GM23338 (cell line): ENCODE measurements around the gene SLC35E2B. TPM values are rescaled to one million over a fixed set of nuclear protein-coding genes. Genes with fewer than 3 reads are reported as not detected.

ENCODE experiments used
- ATAC-seq: fragments of 200-7000 bp; cut with Tn5 transposase; 3 replicates; pipeline ENCODE4 v1.9.1; 2020
- DNase-seq: peaks from one replicate; pipeline ENCODE4 v3.0.0-alpha.2; 2015; ENCODE audit warnings: low spot score
- H2AFZ ChIP-seq: fragments of 200-600 bp; sonication (generic); 2 replicates; pipeline ENCODE4 v1.8.0; 2016; ENCODE audit warnings: antibody characterized with exemption, mild to moderate bottlenecking, moderate library complexity
- H3F3A ChIP-seq: fragments of 200-600 bp; sonication (generic); replicated peaks from 2 replicates; pipeline ENCODE4 v1.8.0; 2017; ENCODE audit warnings: antibody characterized with exemption, mixed run types, low read depth
- H3K27ac ChIP-seq: fragments of 200-600 bp; sonication (generic); 2 replicates; pipeline ENCODE4 v1.6.1; 2016; ENCODE audit warnings: low read depth
- H3K27me3 ChIP-seq: fragments of 200-600 bp; sonication (generic); 2 replicates; pipeline ENCODE4 v1.8.0; 2016; ENCODE audit warnings: mild to moderate bottlenecking, mixed run types, moderate library complexity; ENCODE audit not compliant: insufficient read depth
- H3K36me3 ChIP-seq: fragments of 200-600 bp; sonication (generic); 2 replicates; pipeline ENCODE4 v1.8.0; 2016; ENCODE audit warnings: mild to moderate bottlenecking; ENCODE audit not compliant: insufficient read depth
- H3K4me1 ChIP-seq: fragments of 200-600 bp; sonication (generic); 2 replicates; pipeline ENCODE4 v1.8.0; 2016; ENCODE audit warnings: mild to moderate bottlenecking, moderate library complexity; ENCODE audit not compliant: insufficient read depth
- H3K4me2 ChIP-seq: fragments of 200-600 bp; sonication (generic); 2 replicates; pipeline ENCODE4 v1.7.1; 2017; ENCODE audit warnings: mixed run types
- H3K4me3 ChIP-seq: fragments of 200-600 bp; sonication (generic); 2 replicates; pipeline ENCODE4 v1.6.1; 2016; ENCODE audit warnings: mixed run types
- H3K79me2 ChIP-seq: fragments of 200-600 bp; sonication (generic); replicated peaks from 2 replicates; pipeline ENCODE4 v1.8.0; 2017; ENCODE audit warnings: mild to moderate bottlenecking; ENCODE audit not compliant: insufficient read depth
- H3K9me2 ChIP-seq: fragments of 200-600 bp; sonication (generic); 2 replicates; pipeline ENCODE4 v1.8.0; 2017; ENCODE audit not compliant: insufficient read depth
- H4K20me1 ChIP-seq: fragments of 200-600 bp; sonication (generic); replicated peaks from 2 replicates; pipeline ENCODE4 v1.8.0; 2017; ENCODE audit warnings: mild to moderate bottlenecking; ENCODE audit not compliant: insufficient read depth
- H3K27ac Mint-ChIP-seq: 2 replicates; pipeline ENCODE4 v1.8.0; 2020; ENCODE audit warnings: inconsistent platforms, mild to moderate bottlenecking, moderate library complexity, mixed read lengths
- H3K27me3 Mint-ChIP-seq: 3 replicates; pipeline ENCODE4 v1.8.0; 2022; ENCODE audit warnings: low read depth, mild to moderate bottlenecking, moderate library complexity, mixed read lengths, inconsistent platforms; ENCODE audit not compliant: insufficient read depth, poor library complexity
- H3K36me3 Mint-ChIP-seq: 3 replicates; pipeline ENCODE4 v1.8.0; 2021; ENCODE audit warnings: low read depth, mild to moderate bottlenecking, inconsistent platforms, moderate library complexity, mixed read lengths
- H3K4me1 Mint-ChIP-seq: 3 replicates; pipeline ENCODE4 v1.8.0; 2020; ENCODE audit warnings: mild to moderate bottlenecking, inconsistent platforms, mixed read lengths
- H3K4me3 Mint-ChIP-seq: 3 replicates; pipeline ENCODE4 v1.8.0; 2021; ENCODE audit warnings: moderate library complexity, mild to moderate bottlenecking, inconsistent platforms, mixed read lengths
- H3K9me3 Mint-ChIP-seq: 3 replicates; pipeline ENCODE4 v1.8.0; 2020; ENCODE audit warnings: moderate library complexity, mild to moderate bottlenecking, inconsistent platforms, mixed read lengths
- CREB1 ChIP-seq: fragments of 250-450 bp; sonication (Bioruptor Pico); IDR thresholded peaks from 2 replicates; pipeline ENCODE4 v1.5.0; 2020; ENCODE audit warnings: low read depth, mild to moderate bottlenecking, moderate library complexity
- EZH2phosphoT487 ChIP-seq: fragments of 200-600 bp; sonication (generic); IDR thresholded peaks from one replicate; pipeline ENCODE4 v1.8.1; 2018; ENCODE audit warnings: antibody characterized with exemption; ENCODE audit not compliant: unreplicated experiment
- JUNB ChIP-seq: IDR thresholded peaks from one replicate; pipeline ENCODE4 v1.6.1; 2016; ENCODE audit warnings: antibody characterized with exemption; ENCODE audit not compliant: unreplicated experiment
- ZNF114 ChIP-seq: fragments of 250-450 bp; sonication (Bioruptor Pico); IDR thresholded peaks from 2 replicates; pipeline ENCODE4 v1.5.0; 2020; ENCODE audit warnings: mild to moderate bottlenecking, moderate library complexity
- polyA plus RNA-seq: library from polyadenylated mRNA; unstranded; fragments of >200 nt; fragmentation: Nextera tagmentation; extraction: Ambion mirVana; gene quantifications from 2 replicates; pipeline ENCODE4 v1.2.1, GENCODE V29; 2016
- total RNA-seq: library from RNA; depleted of rRNA; stranded (reverse); fragments of >200 nt; shearing (Covaris generic); gene quantifications from 2 replicates; pipeline ENCODE4 v1.2.3, GENCODE V29; 2014
- TF ChIP-seq, protein P1 (sequence below): IDR thresholded peaks from one replicate; pipeline ENCODE4 v1.6.1; 2018; ENCODE audit warnings: antibody characterized with exemption; ENCODE audit not compliant: unreplicated experiment
- TF ChIP-seq, protein P2 (sequence below), 2 experiments: fragments of 200-600 bp in 1 of 2; sonication (generic) in 1 of 2; conservative IDR thresholded peaks; 2 replicates each; pipeline versions ENCODE4 v1.5.1 to v1.6.1; 2016 to 2017; ENCODE audit warnings: antibody characterized with exemption in 2 of 2, low read depth in 2 of 2, mild to moderate bottlenecking in 2 of 2, moderate library complexity in 1 of 2

Gene SLC35E2B
- total and polyA plus RNA-seq, 2 experiments from 2014 or later = 16.8 to 63.0 TPM

DNA sequence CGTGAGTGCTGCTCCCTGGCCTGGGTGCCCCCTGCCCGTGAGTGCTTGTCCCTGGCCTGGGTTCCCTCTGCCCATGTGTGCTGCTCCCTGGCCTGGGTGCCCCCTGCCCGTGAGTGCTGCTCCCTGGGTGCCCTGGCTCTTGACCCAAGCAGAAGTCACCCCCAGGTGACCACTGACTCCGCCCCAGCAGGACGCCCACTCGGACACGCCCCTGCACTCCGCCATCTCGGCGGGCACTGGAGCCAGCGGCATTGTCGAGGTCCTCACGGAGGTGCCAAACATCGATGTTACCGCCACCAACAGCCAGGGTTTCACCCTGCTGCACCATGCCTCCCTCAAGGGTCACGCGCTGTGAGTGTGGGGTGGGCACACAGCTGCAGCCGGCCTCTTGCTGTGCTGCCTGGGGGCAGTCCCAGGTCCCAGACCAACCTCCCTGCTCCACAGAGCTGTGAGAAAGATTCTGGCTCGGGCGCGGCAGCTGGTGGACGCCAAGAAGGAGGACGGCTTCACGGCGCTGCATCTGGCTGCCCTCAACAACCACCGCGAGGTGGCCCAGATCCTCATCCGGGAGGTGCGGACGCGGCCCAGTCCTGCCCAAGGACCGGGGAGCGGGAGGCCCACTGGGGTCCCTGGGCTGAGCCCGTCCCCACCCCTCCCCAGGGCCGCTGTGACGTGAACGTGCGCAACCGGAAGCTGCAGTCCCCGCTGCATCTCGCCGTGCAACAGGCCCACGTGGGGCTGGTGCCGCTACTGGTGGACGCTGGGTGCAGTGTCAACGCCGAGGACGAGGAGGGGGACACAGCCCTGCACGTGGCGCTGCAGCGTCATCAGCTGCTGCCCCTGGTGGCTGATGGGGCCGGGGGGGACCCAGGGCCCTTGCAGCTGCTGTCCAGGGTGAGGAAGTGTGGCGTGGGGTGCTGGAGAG lies 64.5 kb downstream of the SLC35E2B start:
- Histone ChIP-seq H3K27me3 (peaks cover 19% of the 10 kb centered on the region), H3K79me2 (no peaks in the 10 kb centered on the region), H3K27ac (no peak overlapping the region), H3K36me3 (no peaks in the 10 kb centered on the region), H4K20me1 (no peaks in the 10 kb centered on the region), H2AFZ (no peak overlapping the region), H3F3A (0 out of 2 replicates have a peak, but pooled peaks cover 3% of the 10 kb centered on the region), H3K9me2 (no peaks in the 10 kb centered on the region), H3K4me1 (no peaks in the 10 kb centered on the region), H3K4me3 (peak overlapping the region; percentile 66), H3K4me2 (peak overlapping the region; percentile 77)
- DNase-seq = peak; percentile 33
- Mint-ChIP-seq H3K36me3 (no peaks in the 10 kb centered on the region), H3K27ac (no peak overlapping the region), H3K9me3 (no peaks in the 10 kb centered on the region; the same call in 2 of the 3 replicates), H3K4me1 (no peaks in the 10 kb centered on the region), H3K27me3 (peaks cover 18% of the 10 kb centered on the region), H3K4me3 (peak overlapping the region; percentile 56)
- no peak for ATAC-seq
- TF ChIP-seq, protein P1, sequence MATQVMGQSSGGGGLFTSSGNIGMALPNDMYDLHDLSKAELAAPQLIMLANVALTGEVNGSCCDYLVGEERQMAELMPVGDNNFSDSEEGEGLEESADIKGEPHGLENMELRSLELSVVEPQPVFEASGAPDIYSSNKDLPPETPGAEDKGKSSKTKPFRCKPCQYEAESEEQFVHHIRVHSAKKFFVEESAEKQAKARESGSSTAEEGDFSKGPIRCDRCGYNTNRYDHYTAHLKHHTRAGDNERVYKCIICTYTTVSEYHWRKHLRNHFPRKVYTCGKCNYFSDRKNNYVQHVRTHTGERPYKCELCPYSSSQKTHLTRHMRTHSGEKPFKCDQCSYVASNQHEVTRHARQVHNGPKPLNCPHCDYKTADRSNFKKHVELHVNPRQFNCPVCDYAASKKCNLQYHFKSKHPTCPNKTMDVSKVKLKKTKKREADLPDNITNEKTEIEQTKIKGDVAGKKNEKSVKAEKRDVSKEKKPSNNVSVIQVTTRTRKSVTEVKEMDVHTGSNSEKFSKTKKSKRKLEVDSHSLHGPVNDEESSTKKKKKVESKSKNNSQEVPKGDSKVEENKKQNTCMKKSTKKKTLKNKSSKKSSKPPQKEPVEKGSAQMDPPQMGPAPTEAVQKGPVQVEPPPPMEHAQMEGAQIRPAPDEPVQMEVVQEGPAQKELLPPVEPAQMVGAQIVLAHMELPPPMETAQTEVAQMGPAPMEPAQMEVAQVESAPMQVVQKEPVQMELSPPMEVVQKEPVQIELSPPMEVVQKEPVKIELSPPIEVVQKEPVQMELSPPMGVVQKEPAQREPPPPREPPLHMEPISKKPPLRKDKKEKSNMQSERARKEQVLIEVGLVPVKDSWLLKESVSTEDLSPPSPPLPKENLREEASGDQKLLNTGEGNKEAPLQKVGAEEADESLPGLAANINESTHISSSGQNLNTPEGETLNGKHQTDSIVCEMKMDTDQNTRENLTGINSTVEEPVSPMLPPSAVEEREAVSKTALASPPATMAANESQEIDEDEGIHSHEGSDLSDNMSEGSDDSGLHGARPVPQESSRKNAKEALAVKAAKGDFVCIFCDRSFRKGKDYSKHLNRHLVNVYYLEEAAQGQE = peak; percentile 39
- TF ChIP-seq, protein P2, sequence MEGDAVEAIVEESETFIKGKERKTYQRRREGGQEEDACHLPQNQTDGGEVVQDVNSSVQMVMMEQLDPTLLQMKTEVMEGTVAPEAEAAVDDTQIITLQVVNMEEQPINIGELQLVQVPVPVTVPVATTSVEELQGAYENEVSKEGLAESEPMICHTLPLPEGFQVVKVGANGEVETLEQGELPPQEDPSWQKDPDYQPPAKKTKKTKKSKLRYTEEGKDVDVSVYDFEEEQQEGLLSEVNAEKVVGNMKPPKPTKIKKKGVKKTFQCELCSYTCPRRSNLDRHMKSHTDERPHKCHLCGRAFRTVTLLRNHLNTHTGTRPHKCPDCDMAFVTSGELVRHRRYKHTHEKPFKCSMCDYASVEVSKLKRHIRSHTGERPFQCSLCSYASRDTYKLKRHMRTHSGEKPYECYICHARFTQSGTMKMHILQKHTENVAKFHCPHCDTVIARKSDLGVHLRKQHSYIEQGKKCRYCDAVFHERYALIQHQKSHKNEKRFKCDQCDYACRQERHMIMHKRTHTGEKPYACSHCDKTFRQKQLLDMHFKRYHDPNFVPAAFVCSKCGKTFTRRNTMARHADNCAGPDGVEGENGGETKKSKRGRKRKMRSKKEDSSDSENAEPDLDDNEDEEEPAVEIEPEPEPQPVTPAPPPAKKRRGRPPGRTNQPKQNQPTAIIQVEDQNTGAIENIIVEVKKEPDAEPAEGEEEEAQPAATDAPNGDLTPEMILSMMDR (conservative IDR thresholded peaks at IDR 0.05; ENCODE audit: low read depth in 2 of 2) = 0 out of 4 replicates have a peak, but pooled peaks have one; percentile 10 to 26
- TF ChIP-seq CREB1 (CRISPR knock-in tag) = peak; percentile 49; the same call in 1 of the 2 replicates
- no peak for TF ChIP-seq EZH2phosphoT487
- TF ChIP-seq ZNF114 = no peak

DNA sequence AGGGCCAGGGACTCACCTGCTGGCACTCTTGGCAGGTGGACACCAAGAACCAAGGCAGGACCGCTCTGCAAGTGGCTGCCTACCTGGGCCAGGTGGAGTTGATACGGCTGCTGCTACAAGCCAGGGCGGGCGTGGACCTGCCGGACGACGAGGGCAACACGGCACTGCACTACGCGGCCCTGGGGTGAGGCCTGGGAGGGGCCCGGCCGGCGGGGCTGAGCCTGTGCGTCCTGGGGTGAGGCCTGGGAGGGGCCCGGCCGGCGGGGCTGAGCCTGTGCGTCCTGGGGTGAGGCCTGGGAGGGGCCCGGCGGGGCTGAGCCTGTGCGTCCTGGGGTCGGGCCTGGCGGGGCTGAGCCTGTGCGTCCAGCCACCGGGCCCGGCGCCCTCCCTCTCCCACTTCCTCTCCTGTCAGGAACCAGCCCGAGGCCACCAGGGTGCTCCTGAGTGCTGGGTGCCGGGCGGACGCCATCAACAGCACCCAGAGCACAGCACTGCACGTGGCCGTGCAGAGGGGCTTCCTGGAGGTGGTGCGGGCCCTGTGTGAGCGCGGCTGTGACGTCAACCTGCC lies 65.2 kb downstream of the SLC35E2B start:
- Histone ChIP-seq H3K4me2 (no peak overlapping the region), H3K4me1 (no peaks in the 10 kb centered on the region), H3K27me3 (peaks cover 18% of the 10 kb centered on the region), H3F3A (0 out of 2 replicates have a peak, but pooled peaks cover 3% of the 10 kb centered on the region), H4K20me1 (no peaks in the 10 kb centered on the region), H3K27ac (no peak overlapping the region), H3K36me3 (no peaks in the 10 kb centered on the region), H3K9me2 (no peaks in the 10 kb centered on the region), H2AFZ (no peak overlapping the region), H3K4me3 (no peak overlapping the region), H3K79me2 (no peaks in the 10 kb centered on the region)
- H3K4me3 Mint-ChIP-seq = no peak overlapping the region
- no peaks in the 10 kb centered on the region; the same call in 1 of the 3 replicates for H3K9me3 Mint-ChIP-seq
- no peak overlapping the region for H3K27ac Mint-ChIP-seq
- no peaks in the 10 kb centered on the region; the same call in 2 of the 3 replicates for H3K4me1 Mint-ChIP-seq
- ATAC-seq = no peak
- no peaks in the 10 kb centered on the region for H3K36me3 Mint-ChIP-seq
- DNase-seq = no peak
- peaks cover 18% of the 10 kb centered on the region for H3K27me3 Mint-ChIP-seq
- TF ChIP-seq JUNB = no peak
- TF ChIP-seq, protein P1 = no peak
